Hepatocyte (in vitro differentiated cells): Measurements from ENCODE around the gene MINDY4.

ENCODE experiments used
- EZH2 ChIP-seq: fragments of 200-600 bp; sonication (generic); IDR thresholded peaks from 2 replicates; pipeline ENCODE4 v1.6.1; 2016; ENCODE audit warnings: antibody characterized with exemption, mild to moderate bottlenecking, borderline replicate concordance
- TF ChIP-seq, protein P1 (sequence below): fragments of 200-600 bp; sonication (generic); IDR thresholded peaks from 2 replicates; pipeline ENCODE4 v1.5.1; 2016; ENCODE audit warnings: antibody characterized with exemption, mild to moderate bottlenecking; ENCODE audit not compliant: poor library complexity

DNA sequence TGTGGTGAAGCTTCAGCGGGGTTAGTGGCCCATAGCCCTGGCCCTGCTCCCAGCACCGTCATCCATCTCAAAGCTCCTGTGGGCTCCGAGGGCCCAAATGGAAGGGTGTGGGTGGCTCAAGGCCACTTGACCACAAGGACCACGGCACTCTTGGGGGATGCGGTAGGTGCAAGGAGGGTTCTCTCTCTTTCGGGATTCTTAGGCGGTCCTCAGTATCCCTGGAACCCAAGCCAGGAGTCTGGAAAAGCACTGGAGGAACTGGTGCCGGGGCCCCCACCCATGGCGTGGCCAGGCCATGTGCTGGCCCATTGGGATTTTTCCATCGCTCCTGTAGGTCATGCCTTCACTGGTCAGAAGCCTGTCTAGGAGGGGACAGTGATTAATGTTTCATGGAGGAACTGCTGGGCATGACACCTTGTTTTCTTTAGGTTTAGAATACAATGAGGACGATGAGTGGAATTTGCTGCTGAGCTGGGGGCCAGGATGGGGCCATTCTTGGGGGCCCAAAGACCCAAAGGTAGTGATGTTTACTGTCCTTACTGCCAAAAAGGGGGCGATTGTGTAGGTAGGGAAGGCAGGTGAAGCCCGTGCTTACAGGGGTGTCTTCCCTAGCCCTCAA, 157.1 kb downstream of the MINDY4 start:
- TF ChIP-seq, protein P1, sequence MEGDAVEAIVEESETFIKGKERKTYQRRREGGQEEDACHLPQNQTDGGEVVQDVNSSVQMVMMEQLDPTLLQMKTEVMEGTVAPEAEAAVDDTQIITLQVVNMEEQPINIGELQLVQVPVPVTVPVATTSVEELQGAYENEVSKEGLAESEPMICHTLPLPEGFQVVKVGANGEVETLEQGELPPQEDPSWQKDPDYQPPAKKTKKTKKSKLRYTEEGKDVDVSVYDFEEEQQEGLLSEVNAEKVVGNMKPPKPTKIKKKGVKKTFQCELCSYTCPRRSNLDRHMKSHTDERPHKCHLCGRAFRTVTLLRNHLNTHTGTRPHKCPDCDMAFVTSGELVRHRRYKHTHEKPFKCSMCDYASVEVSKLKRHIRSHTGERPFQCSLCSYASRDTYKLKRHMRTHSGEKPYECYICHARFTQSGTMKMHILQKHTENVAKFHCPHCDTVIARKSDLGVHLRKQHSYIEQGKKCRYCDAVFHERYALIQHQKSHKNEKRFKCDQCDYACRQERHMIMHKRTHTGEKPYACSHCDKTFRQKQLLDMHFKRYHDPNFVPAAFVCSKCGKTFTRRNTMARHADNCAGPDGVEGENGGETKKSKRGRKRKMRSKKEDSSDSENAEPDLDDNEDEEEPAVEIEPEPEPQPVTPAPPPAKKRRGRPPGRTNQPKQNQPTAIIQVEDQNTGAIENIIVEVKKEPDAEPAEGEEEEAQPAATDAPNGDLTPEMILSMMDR: no peak
- TF ChIP-seq EZH2: no peak
